GM21737 (cell line): Measurements from ENCODE around the gene PRRC2B.
"Not testable (repeated sequence)": the region's sequence is repeated elsewhere in the genome, so short reads cannot be mapped to it uniquely, and the experiment has no call there.

Experiments
- ATAC-seq: cut with Tn5 transposase; IDR thresholded peaks from one replicate; pipeline ENCODE4 v1.9.1; 2021; ENCODE audit warnings: mild to moderate bottlenecking, moderate library complexity; ENCODE audit not compliant: unreplicated experiment

Gene PRRC2B

GRCh38 chr9:131386281-131386680 is 7.6 kb upstream of the PRRC2B start:
- no peak for ATAC-seq

GRCh38 chr9:131387394-131387793 is 6.5 kb upstream of the PRRC2B start:
- no peak for ATAC-seq

GRCh38 chr9:131391020-131391419 is 2.9 kb upstream of the PRRC2B start:
- ATAC-seq, result no peak

- no peak for ATAC-seq
These were observed 2.4 kb upstream of the PRRC2B start for GRCh38 chr9:131391504-131391903.

- ATAC-seq, result peak; percentile 28
These were observed 724 bp downstream of the PRRC2B start for GRCh38 chr9:131394464-131395156.

GRCh38 chr9:131395157-131396098 is 1.5 kb downstream of the PRRC2B start:
- ATAC-seq, result no peak

GRCh38 chr9:131396099-131396479 is 2.2 kb downstream of the PRRC2B start:
- not testable (repeated sequence) for ATAC-seq

- no peak for ATAC-seq
These were observed 2.7 kb downstream of the PRRC2B start for GRCh38 chr9:131396626-131397025.

- ATAC-seq, result no peak
These were observed 3.4 kb downstream of the PRRC2B start for GRCh38 chr9:131397100-131397790.

GRCh38 chr9:131398204-131398603 is 4.3 kb downstream of the PRRC2B start:
- ATAC-seq, result no peak

- ATAC-seq, result no peak
These were observed 6.1 kb downstream of the PRRC2B start for GRCh38 chr9:131399972-131400371.

GRCh38 chr9:131400627-131401026 is 6.7 kb downstream of the PRRC2B start:
- no peak for ATAC-seq

GRCh38 chr9:131402073-131402472 is 8.2 kb downstream of the PRRC2B start:
- ATAC-seq, result no peak

- ATAC-seq, result no peak
These were observed 9.0 kb downstream of the PRRC2B start for GRCh38 chr9:131402738-131403492.

- no peak for ATAC-seq
These were observed 9.5 kb downstream of the PRRC2B start for GRCh38 chr9:131403493-131403773.

- ATAC-seq, result no peak
These were observed 10.7 kb downstream of the PRRC2B start for GRCh38 chr9:131404581-131404980.

- no peak for ATAC-seq
These were observed 11.1 kb downstream of the PRRC2B start for GRCh38 chr9:131404987-131405386.

- ATAC-seq, result no peak
These were observed 11.5 kb downstream of the PRRC2B start for GRCh38 chr9:131405428-131405827.

- no peak for ATAC-seq
These were observed 12.1 kb downstream of the PRRC2B start for GRCh38 chr9:131405858-131406537.
